GM12878 (cell line): ENCODE results near the gene TRAF2. TPM values are rescaled to one million over a fixed set of nuclear protein-coding genes. Genes with fewer than 3 reads are reported as not detected.

Source experiments
- polyA plus RNA-seq, 11 experiments: library from polyadenylated mRNA; depleted of rRNA in 4 of 11; unstranded in 6 of 11; stranded (reverse) in 5 of 11; fragments of >200 nt; fragmentation: Nextera tagmentation in 4 of 11; fragmentation: Illumina TruSeq in 1 of 11; extraction: Ambion mirVana in 4 of 11; extraction: Trizol in 1 of 11; gene quantifications; 1 replicate in 1 of 11; 2 replicates in 10 of 11; pipeline versions ENCODE4 v1.2.1 to v1.2.3, GENCODE V29; 2011 to 2016; ENCODE audit warnings: inconsistent platforms in 2 of 11, missing spikeins in 2 of 11, low read depth in 1 of 11
- total RNA-seq, 4 experiments: library from RNA; depleted of rRNA in 3 of 4; stranded (reverse); fragments of >200 nt in 3 of 4; fragmentation: Illumina TruSeq in 1 of 4; extraction: Trizol in 1 of 4; gene quantifications; 2 replicates each; pipeline versions ENCODE4 v1.2.1 to v1.2.3, GENCODE V29; 2013 to 2021
- TF ChIP-seq, protein P1 (sequence below): IDR thresholded peaks from 2 replicates; pipeline ENCODE4 v1.6.1; 2012; ENCODE audit warnings: mild to moderate bottlenecking, low read depth, low read length
- TF ChIP-seq, protein P2 (sequence below): IDR thresholded peaks from 2 replicates; pipeline ENCODE4 v1.6.1; 2012; ENCODE audit warnings: low read depth, low read length, improper control_type of control experiment
- TF ChIP-seq, protein P3 (sequence below): IDR thresholded peaks from 2 replicates; pipeline ENCODE4 v1.6.1; 2012; ENCODE audit warnings: low read depth, low read length, improper control_type of control experiment

Gene TRAF2
- total and polyA plus RNA-seq, 10 of the 15 experiments (the other 5 are each of a cell fraction or from before 2014, with no cell fraction given) = 0.34 to 39.5 (median 18.7) TPM

DNA sequence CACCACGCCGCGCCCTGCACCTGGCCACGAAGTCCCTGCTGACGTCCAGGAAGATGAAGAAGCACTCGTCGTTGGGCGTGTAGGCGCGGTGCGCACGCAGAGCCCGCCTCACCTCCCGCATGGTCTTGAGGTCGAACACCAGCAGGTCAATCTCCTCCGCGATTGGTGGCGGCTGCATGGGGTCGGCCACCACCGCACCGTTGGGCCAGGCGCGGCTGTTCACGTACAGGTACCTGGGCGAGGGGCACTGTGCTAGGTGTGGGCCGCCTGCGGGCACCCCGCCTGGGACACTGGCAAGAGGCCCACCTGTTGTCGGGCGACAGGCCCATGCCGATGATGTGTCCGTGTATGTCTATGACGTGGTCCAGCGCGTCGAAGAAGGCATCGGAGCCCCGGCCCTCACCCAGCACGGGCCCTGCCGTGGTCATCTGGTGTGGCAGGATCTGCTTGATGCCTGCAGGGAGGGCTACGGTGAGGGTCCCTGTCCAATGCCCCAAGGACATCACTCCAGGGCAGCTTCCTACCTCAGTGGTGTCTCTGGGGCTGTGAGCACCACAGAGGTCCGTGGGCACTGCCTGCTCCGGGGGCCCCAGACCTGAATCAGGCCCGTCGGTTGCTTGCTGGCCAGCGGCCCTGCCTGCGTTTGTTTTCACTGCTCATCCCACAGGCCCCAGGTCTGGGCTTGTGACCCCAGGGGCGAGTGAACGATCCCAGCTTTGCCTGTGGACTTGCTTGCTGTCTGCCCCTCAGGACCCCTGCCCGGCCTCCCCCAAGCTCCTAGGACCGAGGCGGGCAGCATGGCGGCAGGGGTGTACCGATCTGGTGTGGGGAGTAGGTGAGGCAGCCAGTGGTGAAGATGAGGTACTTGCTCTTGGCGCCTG lies 55.2 kb downstream of the TRAF2 start (continued):
- TF ChIP-seq, protein P1, sequence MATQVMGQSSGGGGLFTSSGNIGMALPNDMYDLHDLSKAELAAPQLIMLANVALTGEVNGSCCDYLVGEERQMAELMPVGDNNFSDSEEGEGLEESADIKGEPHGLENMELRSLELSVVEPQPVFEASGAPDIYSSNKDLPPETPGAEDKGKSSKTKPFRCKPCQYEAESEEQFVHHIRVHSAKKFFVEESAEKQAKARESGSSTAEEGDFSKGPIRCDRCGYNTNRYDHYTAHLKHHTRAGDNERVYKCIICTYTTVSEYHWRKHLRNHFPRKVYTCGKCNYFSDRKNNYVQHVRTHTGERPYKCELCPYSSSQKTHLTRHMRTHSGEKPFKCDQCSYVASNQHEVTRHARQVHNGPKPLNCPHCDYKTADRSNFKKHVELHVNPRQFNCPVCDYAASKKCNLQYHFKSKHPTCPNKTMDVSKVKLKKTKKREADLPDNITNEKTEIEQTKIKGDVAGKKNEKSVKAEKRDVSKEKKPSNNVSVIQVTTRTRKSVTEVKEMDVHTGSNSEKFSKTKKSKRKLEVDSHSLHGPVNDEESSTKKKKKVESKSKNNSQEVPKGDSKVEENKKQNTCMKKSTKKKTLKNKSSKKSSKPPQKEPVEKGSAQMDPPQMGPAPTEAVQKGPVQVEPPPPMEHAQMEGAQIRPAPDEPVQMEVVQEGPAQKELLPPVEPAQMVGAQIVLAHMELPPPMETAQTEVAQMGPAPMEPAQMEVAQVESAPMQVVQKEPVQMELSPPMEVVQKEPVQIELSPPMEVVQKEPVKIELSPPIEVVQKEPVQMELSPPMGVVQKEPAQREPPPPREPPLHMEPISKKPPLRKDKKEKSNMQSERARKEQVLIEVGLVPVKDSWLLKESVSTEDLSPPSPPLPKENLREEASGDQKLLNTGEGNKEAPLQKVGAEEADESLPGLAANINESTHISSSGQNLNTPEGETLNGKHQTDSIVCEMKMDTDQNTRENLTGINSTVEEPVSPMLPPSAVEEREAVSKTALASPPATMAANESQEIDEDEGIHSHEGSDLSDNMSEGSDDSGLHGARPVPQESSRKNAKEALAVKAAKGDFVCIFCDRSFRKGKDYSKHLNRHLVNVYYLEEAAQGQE = no peak
- TF ChIP-seq, protein P2, sequence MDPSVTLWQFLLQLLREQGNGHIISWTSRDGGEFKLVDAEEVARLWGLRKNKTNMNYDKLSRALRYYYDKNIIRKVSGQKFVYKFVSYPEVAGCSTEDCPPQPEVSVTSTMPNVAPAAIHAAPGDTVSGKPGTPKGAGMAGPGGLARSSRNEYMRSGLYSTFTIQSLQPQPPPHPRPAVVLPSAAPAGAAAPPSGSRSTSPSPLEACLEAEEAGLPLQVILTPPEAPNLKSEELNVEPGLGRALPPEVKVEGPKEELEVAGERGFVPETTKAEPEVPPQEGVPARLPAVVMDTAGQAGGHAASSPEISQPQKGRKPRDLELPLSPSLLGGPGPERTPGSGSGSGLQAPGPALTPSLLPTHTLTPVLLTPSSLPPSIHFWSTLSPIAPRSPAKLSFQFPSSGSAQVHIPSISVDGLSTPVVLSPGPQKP = no peak
- TF ChIP-seq, protein P3, sequence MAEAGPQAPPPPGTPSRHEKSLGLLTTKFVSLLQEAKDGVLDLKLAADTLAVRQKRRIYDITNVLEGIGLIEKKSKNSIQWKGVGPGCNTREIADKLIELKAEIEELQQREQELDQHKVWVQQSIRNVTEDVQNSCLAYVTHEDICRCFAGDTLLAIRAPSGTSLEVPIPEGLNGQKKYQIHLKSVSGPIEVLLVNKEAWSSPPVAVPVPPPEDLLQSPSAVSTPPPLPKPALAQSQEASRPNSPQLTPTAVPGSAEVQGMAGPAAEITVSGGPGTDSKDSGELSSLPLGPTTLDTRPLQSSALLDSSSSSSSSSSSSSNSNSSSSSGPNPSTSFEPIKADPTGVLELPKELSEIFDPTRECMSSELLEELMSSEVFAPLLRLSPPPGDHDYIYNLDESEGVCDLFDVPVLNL = no peak
- TF ChIP-seq, all 136 proteins: peak for 0
